Embryonic facial prominence (tissue), 1 donor: Measurements from ENCODE around the gene METTL8.
A peak's percentile ranks its signal among the peaks of the same experiment; 100 is the strongest.

Source experiments
- DNase-seq: peaks from one replicate; pipeline ENCODE4 v3.0.0-alpha.2; 2016; ENCODE audit errors: extremely low spot score

METTL8 gene

GRCh38 chr2:171433763-171434012, at the start of gene METTL8:
METTL8 (minus strand) TSS chr2:171433990; CDS start chr2:171392185, 41,805 bp downstream.
- no peak for DNase-seq

GRCh38 chr2:171482877-171483276, 49.1 kb upstream of the METTL8 start:
- DNase-seq: no peak

- no peak for DNase-seq
Measured at GRCh38 chr2:171482308-171482707, 48.5 kb upstream of the METTL8 start.

GRCh38 chr2:171480908-171481307, 47.1 kb upstream of the METTL8 start:
- DNase-seq: no peak

GRCh38 chr2:171479154-171479814, 45.5 kb upstream of the METTL8 start:
- no peak for DNase-seq

- no peak for DNase-seq
Measured at GRCh38 chr2:171478345-171478744, 44.6 kb upstream of the METTL8 start.

GRCh38 chr2:171475979-171476378, 42.2 kb upstream of the METTL8 start:
- DNase-seq: no peak

- DNase-seq: no peak
Measured at GRCh38 chr2:171470129-171470528, 36.3 kb upstream of the METTL8 start.

- no peak for DNase-seq
Measured at GRCh38 chr2:171469176-171469575, 35.4 kb upstream of the METTL8 start.

- no peak for DNase-seq
Measured at GRCh38 chr2:171460537-171460936, 26.7 kb upstream of the METTL8 start.

- no peak for DNase-seq
Measured at GRCh38 chr2:171459498-171459897, 25.7 kb upstream of the METTL8 start.

- DNase-seq: no peak
Measured at GRCh38 chr2:171452773-171453172, 19.0 kb upstream of the METTL8 start.

- no peak for DNase-seq
Measured at GRCh38 chr2:171451074-171451473, 17.3 kb upstream of the METTL8 start.

GRCh38 chr2:171447675-171448074, 13.9 kb upstream of the METTL8 start:
- DNase-seq: no peak

GRCh38 chr2:171441470-171441869, 7.7 kb upstream of the METTL8 start:
- DNase-seq: no peak

- no peak for DNase-seq
Measured at GRCh38 chr2:171436307-171436706, 2.5 kb upstream of the METTL8 start.

GRCh38 chr2:171434013-171434989, 511 bp upstream of the METTL8 start, which contains the start of gene DCAF17:
DCAF17 (plus strand) TSS chr2:171434226; CDS start chr2:171434578, 352 bp downstream.
- DNase-seq: peak; percentile 86

GRCh38 chr2:171432969-171433762, 624 bp downstream of the METTL8 start:
- peak; percentile 17 for DNase-seq

GRCh38 chr2:171432206-171432968, 1.4 kb downstream of the METTL8 start:
- no peak for DNase-seq

GRCh38 chr2:171431677-171432167, 2.1 kb downstream of the METTL8 start:
- no peak for DNase-seq
